ENCODE results near the gene DIAPH3.

DIAPH3 gene

GRCh38 chr13:59664586-59664985 is 499.1 kb downstream of the DIAPH3 start:
- DNase-seq, result no peak

DNA sequence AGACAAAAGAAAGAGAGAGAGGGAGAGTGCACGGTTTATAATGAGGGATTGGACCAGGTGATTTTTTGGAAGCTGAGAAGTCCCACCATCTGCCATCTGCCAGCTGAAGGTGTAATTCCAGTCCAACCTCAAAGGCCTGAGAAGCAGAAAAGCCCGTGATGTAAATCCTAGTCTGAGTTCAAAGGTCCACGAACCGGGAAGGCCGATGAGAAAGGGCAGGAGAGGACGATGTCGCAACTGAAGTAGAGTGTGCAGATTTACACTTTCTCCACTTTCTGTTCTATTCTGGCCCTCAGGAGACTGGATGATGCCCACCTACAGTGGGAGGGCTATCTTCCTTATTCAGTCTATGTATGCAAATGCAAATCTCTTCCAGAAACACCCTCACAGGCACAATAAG is 500.0 kb downstream of the DIAPH3 start:
- no peak for DNase-seq

DNA sequence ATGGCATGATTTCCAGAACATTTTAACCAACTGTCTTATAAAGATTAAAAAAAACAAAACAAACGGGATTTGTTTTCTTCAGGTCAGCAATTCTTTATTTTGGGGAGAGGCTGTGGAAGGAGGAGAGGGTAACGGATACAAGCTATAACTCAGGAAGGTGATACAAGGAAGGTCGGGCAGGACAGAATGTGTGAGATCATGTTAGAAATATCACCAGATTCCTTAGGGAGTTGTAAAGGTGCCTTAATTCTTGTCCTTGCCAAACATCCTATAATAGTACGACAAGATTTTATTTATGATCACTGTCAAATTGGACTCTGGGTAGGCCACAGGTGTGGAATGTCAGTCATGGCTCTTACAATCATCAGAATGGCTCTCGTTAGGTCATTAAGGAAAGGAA is 503.1 kb downstream of the DIAPH3 start:
- no peak for DNase-seq

DNA sequence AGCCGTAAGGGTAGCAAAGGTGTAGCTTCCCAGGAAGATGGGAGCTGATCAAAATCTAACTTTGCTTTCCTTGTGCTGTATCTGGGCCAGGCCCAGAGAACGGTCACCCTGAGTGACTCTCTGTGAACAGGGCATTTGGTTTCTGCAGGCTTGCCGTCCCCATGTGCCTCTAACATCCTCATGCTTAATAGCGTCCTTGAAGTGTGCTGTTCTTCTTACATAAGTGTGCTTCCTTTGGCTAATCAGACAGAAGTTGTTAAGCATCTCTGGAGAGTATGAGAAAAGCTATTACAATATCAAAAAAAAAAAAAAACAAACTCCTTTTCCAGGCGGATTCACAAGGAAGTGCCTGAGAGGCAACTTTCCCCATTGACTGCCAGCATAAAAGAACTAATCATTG is 503.7 kb downstream of the DIAPH3 start:
- no peak for DNase-seq

GRCh38 chr13:59658738-59659330 is 504.9 kb downstream of the DIAPH3 start:
- DNase-seq, result no peak

GRCh38 chr13:59658027-59658737 is 505.5 kb downstream of the DIAPH3 start:
- no peak for DNase-seq

GRCh38 chr13:59653916-59654315 is 509.8 kb downstream of the DIAPH3 start:
- DNase-seq, result no peak

- no peak for DNase-seq
Observed at GRCh38 chr13:59651479-59651878, 512.2 kb downstream of the DIAPH3 start.

DNA sequence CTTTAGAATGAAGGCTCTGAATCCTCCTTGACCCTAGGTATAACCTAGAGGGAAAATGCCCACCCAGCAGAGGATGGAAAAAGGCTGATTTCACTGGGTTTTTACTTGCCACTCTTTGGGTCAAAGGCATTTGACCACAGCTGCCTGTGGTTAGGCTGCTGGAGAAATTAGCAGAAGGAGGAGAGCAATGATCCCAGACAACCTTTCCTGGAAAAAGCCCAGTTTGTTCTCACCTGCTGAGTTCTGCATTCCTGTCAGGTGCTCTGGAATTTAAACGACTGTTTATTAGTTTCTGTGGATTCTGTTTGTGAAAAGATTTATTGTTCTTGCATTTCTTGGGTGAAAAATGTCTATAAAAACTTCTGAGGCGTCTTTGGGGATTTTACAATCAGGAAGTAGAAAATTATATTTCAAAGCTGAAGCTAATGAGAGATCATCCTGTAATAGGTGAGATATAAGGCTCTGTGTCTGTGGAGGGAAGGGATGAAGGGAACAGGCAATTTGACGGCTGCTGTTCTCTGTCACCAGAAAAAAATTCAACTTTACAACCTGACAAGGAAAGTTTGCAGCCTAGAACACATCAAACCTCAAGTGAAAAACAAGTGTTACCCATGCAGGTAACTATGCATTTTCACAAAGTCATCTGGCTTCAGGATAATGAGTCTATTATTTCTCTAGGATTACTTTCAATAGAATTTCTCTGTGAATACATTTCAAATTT is 519.7 kb downstream of the DIAPH3 start:
- no peak for DNase-seq

GRCh38 chr13:59643364-59643841 is 520.3 kb downstream of the DIAPH3 start:
- no peak for DNase-seq

GRCh38 chr13:59641817-59642216 is 521.9 kb downstream of the DIAPH3 start:
- no peak for DNase-seq

DNA sequence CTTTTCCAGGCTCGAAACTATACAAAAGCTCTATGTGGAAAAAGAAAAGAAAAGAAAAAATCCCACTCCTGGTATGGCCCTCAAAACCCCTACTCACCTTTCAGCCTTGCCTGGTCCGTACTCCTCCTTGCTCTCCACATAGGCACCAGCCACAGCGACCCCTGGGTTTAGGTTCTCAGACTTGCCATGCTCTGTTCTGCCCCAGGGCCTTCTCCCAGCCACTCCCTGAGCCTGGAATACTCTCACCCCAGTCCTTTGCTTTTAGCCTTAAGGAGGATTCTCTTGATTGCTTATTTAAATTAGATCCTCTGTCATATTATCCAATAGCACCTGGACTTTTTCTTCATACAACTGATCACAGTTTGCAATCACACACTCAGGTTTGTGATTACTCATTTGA is 522.5 kb downstream of the DIAPH3 start:
- DNase-seq, result no peak

DNA sequence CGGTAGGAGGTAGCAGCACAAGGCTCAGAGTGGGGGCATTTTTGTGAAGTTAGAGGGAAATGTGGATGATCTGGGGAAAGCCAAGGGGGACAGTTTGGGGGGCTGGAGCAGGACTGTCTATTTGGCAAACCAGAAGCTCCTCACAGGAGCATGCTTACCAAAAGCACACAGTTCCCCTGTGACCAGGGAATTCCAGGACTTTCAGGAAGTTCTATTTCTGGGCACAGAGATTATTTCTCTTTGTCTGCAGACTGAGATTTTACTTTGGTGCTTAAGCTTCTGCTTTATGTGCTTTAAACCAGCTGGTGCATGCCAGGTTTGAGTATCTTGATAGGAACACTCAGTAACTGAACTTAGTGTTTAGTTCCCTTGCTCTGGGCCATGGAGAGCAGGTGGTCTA is 525.3 kb downstream of the DIAPH3 start:
- no peak for DNase-seq

DNA sequence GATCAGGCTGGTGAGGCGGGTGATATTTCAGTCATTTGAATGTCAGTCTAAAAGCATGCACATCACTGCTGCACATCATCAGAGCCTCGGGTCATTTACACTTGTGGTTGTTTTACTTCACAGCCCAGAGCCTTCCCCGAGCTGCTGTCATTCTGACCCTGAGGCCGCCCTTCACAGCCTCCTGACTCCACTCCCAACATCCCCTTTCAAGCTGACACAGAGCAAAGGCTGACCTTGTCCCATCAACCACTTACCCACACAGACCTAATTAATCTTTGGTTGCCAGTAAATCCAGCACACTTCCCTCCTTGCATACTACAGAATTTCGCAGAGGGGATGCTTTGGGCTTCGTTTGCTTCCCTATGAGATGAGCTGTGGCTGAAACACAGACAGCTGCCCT is 528.1 kb downstream of the DIAPH3 start:
- DNase-seq, result no peak

GRCh38 chr13:59633290-59633689 is 530.4 kb downstream of the DIAPH3 start:
- DNase-seq, result no peak

- no peak for DNase-seq
Observed at GRCh38 chr13:59631271-59631670, 532.5 kb downstream of the DIAPH3 start.

- no peak for DNase-seq
Observed at GRCh38 chr13:59625111-59625510, 538.6 kb downstream of the DIAPH3 start.

- no peak for DNase-seq
Observed at GRCh38 chr13:59623206-59623915, 540.4 kb downstream of the DIAPH3 start.

GRCh38 chr13:59621773-59622172 is 542.0 kb downstream of the DIAPH3 start:
- DNase-seq, result no peak
